HG02973 (cell line): ENCODE data around the gene TAF10.
A peak's percentile ranks its signal among the peaks of the same experiment; 100 is the strongest.

ENCODE experiments used
- ATAC-seq: cut with Tn5 transposase; IDR thresholded peaks from one replicate; pipeline ENCODE4 v1.9.1; 2021; ENCODE audit warnings: moderate library complexity; ENCODE audit not compliant: unreplicated experiment

Gene TAF10

DNA sequence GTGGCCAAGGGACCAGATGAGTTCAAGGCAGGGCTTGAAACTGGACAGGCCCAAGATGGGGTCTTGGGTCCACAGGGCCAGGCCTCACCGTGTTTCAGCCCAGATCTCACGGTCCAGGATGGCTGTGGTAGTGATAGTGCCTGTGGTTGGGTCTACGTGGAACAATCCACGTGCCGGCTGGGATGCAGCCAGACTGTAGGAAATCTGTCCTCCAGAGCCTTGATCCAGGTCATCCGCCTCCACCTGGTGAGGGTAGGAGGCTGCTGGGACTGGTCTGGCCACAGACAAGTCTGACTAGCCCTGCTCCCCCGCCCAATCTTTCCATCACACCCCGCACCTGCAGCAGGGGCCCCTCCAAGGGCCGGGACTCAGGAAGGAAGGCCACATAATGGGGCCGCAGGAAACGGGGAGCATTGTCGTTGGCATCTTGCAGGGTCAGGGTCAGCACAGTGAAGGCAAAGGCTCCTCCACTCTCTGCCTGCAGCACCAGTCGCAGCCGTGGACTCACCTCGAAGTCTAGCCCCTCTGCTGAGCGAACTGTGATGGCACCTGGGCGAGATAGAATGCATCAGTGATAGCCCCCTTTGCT lies 13.9 kb upstream of the TAF10 start:
- no peak for ATAC-seq

DNA sequence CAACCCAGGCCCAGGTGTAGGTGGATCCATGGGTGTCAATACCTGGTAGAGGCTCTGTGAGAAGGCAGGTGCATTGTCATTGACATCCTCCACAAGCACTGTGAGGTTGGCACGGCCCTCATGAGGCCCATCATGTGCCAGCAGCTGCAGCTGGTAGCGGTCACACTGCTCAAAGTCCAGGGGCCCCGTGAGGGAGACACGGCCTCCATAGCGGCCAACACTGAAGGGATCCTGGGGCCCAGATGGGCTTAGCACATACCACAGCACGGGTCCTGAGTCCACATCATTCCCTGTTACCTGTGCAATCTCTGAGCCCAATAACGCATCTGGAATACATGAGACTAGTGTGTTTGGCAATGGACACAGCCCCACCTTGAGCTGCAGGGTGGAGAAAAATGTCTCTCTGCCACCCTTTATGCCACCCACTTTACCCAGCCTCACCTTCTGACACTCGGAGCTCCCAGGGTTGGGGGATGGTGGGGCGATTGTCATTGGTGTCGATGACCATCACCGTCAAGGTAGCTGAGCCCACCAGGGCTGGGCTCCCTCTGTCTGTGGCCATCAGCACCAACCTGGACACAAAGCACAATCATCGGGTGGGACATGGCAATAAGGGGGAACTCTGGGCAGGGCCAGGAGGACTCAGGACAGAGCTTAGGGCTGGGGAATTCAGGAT lies 13.3 kb upstream of the TAF10 start:
- ATAC-seq = no peak

DNA sequence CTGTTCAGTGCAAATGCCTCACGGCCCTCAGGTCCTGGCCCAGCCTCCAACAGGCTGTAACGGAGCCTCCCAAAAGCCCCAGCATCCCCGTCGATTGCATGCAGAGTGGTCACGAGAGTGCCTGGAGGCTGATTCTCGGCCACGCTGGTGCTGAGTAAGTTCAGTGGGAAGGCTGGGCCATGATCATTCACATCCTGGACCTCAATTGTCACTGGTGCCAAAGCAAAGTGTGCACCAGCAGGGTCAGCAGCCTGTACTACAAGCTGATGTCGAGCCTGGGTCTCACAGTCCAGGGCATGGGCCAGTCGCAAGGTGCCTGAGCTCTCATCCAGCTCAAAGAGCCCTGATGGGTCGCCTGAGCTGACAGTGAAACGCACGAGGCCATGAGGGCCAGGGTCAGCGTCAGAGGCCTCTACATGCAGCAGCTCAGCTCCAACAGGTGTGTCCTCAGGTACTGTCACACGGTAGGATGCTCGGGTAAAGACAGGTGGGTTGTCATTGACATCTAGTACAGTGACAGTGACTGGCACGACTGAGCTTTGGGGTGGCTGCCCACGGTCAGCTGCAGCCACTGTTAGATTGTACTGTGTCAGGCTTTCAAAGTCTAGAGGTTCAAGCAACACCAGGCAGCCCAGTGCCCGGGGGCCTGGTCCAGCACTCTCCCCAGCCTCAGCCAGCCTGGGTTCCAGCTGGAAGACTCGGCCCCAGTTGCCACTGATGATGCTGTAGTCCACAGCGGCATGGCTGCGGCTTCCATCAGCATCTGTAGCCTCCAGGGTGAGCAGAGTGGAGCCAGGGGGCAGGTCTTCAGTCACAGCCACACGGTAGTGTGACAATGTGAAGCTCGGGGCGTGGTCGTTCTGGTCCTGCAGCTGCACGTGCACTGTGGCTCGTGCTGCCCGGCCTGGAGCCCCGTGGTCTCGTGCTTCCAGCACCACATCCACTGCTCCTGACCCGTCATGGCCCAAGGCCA lies 11.7 kb upstream of the TAF10 start:
- ATAC-seq = no peak

DNA sequence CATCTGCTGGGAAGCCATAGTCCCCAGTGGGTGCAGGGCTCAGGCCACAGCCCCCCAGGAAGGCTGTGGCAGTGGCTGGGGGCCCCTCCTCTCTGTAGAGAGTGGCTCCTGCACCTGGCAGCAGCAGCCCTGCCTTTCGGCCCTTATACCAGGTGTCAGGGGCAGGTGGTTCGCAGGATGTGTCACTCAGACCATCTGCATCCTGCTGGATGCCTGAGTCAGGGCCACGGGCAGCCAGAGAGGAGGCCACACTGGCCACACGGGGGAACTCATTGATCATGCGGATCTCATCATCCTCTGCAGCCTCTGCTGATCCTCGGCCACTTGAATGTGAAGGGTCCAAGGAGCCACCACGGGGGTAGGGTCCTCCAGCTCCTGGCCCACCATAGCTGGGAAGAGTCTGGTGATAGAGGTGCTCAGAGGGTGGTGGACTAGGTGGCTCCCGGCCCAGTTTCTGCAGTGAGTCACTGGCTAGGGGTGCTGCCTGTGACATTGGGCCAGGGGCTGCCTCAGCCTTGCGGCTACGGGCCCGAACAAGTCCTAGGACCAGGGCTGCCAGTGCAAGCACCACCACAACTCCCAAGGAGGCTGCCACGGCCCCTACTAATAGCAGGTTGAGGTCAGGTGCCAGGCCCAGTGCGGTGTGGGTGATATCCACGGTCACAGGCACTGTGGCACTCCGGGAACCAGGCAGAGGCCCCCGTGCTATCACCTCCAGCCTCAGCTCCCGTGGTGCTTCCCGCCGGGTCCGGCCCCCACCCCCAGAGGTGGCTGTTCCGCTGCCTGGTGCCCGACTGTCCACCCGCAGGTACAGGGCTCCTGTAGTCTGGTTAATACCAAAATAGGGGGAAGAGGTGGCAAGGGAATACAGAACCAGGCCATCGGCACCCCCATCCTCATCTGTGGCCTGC lies 10.5 kb upstream of the TAF10 start:
- ATAC-seq = no peak

DNA sequence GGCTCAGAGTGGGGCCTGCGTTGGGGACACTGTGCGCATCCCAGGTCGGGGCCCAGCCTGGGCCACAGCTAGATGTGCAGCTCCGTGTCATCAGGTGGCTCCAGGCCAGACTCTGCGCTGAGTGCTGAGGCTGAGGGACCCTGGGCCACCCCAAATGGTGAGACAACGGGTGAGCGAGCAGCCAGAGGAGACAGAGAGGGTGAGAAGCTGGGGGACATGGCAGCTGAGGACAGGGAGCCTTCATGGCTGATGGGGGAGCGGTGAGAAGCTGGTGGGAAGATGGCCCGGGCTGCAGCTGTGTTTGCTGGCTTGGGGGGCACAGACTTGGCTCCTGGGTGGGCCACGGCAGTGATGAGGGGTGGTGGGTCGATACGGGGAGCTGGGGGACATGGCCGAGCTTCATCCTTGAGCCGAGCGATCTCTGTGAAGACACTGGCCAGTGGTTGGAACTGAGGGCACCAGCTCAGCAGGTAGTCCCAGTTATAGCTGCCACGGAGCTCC lies 9.7 kb upstream of the TAF10 start:
- ATAC-seq = no peak

DNA sequence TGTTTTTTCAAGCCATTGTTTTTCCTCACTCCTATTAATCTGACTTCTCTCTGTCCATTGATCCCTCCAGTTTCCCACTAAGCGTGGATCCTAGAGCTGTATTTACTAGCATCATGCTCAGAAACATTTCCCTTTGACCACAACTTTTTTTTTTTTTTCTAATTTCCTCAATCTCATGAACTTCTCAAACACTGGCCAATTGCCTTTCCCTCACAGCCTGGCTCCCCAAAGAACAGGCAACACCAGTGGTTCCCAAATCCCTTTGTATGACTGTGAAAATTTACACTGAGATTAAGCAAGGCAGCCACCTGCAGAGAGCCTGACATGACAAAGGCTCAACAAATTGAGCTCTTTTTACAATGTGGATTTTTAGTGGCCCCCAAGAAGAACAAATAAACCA lies 8.6 kb upstream of the TAF10 start:
- no peak for ATAC-seq

DNA sequence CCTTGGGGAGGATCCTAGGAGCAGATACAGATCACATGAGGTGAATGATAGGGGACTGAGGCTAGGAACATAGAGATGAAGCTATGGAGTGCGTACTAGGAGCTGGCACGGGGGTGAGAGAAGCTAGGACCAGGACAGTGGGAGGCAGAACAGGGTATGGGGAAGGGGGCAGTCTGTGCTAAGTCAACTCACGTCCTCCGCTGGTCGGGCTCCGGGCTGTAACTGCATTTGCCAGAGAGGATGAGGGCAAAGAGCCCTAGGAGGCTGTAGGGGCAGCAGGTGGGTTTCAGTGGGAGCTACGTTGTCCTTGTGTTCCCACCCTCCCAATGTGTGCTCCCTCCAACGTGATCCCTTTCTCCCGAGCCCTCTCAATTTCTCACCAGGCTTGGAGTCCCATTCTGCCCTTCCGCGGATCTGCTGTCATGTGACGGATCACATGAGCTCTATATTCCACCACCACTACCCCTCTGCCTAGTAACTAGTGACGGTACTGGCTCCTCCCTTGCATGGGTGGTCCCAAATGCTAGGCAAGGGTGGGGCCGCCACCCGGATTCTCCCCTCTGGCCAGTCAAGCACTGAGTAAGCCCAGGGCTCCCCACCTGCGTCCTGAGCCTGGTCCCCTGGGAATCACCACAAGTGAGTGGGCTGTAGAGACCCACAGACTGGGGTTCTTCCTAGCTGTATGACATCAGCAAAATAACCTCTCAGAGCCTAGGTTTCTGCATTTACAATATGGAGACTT lies 7.2 kb upstream of the TAF10 start, which contains the start of gene TPP1:
Gene TPP1, minus strand, starts transcription at position 419 of the 742 bp plus-strand sequence. Its CDS starts 22 bp downstream, at position 397.
- ATAC-seq = peak; percentile 95

DNA sequence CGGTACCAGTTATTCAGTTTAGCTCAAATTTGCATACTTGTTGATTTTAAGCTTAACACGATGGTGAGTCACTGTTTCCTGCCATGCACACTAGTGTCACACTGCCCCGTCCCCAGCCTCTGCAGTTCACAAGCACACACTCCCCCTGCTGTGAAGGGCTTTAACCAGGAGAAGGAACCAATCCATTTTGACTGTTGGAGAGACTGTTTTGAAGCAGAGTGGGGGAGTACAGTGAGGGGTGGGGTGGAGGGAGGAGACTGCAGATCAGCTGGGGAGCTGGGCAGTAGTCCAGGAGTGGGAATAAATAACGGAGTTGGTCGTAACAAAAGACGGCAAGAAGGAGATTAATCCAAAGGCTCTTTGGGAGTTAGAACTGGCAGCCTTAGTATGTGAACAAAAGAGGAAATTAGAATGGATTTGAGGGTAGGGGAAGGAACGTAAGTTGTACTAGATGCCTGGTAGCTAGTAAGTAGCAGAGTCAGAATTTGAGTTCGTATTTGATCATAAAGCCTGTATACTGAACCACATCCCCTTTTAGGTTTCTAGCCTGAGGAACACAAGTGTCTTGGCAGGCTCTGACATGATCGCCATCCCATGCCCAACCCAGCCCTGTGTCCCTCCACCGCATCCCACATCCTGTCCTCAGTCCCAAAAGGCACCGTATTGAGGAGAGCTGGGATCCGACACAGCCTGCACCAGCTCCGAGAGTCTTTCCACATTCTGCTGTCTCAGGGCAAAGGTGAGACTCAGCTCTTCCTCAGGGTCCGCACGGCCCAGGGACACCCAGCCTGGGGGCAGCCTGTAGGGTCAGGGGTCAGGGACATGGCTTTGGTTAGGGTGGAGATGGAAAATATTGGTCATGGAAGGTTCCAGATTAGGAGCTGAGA lies 6.3 kb upstream of the TAF10 start:
- peak; percentile 22 for ATAC-seq

DNA sequence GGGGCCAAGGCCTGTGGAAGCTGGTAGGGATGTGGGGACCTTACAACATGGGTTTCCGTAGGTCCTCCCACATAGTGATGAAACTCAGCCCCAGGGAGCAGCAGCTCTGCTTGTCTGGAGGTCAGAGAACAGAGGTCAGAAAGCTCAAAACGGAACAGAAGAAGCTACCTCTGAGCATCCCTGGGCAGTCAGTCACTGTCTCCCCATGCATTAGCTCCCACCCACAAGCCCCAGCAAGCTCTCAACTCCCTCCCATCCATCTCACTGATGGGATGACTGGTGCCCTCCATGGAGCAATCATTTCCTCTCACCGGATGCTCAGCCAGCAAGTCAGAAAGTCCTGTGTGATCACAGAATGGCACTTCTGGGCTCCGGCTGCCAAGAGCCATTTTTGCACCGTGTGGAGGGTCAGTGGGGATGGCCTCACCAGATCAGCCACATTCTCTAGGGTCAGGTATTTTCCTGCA lies 5.3 kb upstream of the TAF10 start:
- ATAC-seq = no peak

DNA sequence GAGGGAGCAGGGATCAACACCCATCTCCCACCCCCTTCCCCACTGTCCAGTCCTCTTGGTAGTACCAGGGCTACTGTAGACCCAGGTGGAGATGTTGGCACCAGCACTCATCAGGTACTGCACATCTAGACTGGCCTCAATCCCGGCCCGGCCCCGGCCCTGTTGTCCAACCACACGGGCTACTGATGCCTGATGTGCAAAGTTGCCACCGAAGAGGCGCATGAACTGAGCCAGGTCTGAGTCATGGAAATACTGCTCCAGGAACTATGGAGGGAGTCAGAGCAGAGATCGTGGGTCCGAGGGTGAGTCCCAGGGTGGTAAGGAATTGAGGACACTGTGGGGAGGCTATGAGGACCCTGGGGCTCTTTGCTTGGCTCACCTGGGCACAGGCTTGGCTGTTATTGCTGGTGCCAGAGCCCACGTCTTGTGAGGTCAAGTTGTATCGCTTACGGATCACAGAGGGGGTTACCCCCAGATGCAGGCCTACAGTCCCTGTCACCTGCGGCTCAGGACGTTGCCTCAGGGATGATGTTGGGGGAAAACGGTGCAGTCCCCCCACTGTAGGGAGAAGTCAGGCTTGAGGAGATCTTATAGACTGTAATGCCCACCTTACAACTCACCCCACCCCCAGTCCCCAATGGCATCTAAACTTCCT lies 4.7 kb upstream of the TAF10 start:
- no peak for ATAC-seq

DNA sequence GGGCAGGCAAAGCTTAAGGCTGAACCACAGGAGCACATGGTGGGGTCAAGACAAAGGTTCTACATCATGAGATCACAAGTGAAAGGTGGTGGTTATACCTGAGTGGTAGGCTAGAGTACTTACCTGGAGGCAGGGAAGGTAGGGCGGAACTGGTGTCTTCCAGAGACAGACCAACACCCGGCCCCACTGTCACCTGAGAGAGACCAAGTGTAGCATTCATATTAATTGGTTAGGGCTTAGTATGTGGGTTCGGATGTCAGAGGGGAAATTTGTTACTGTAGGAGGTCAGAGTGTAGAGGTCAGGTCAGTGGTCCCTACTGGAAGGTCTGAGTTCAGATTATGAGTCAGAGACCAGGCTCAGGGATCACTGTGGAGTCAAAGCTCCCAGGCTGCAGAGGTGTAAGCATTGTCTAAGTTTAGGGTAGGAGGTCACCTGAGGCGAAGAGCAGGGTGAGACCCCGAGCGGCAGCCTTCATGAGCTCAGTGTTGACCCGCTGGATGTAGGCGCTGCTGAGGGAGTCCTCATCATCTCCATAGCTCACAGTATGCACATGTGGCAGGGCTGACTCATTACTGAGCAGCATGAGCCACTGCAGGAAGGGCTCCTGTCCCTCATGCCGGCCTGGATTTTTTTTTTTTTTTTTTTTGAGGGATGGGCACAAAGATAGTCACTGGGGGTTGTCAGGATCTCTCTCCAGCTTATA lies 4.0 kb upstream of the TAF10 start:
- ATAC-seq = no peak

DNA sequence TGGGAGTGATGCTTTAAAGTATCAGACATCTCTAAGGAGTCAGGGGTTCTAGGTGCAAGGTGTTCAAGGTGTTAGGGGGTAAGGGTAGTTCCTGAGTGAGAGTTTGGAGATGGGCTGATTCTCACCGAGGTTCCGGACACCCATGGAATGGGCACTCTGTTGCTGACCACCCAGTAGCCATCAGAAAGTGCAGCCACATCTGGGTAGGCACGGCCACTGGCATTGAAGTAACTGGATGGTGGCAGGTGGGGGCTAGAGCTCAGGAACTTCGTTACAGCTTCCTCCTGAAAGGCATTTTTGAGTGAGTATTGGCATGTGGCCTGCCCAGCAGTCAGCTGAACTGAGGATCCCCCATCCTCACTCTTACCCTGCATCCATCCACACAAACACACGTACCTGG lies 3.0 kb upstream of the TAF10 start:
- ATAC-seq = no peak

DNA sequence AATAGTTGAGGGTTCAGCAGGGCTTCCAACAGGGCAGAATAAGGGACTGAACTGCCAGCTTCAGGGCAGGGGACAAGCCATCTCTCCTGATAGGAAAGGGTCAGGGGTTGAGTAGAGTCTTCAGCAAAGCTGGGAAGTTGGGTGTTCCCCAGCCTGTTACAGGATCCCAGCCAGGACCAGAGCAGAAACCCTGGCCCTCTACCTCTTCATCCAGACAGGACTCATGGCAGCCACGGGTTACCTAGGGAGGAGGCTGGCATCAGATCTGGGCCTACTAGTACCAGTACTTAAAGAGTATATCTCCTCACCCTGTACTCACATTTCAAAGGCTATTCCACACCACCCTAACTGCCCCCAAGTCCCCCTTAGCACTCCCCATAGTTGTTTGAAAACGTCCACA lies 2.4 kb upstream of the TAF10 start:
- no peak for ATAC-seq

DNA sequence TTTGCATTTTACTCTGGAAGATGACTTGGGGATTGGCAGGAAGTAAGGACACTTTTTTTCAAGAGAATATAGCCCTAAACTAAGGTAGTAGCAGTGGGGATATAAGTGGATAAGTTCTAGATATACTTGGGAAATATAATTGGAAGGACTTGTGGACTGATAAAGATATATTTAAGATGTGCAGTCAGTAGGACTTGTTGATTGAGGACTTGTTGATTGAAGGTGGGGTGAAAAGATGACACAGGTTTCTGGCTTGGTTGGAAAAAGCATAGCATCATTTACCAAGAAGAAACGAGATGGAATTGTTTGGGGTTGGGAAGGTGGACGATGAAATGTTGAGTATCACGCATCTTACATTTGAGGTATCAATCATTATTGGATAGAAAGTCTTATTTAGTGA lies 1.5 kb upstream of the TAF10 start:
- no peak for ATAC-seq

DNA sequence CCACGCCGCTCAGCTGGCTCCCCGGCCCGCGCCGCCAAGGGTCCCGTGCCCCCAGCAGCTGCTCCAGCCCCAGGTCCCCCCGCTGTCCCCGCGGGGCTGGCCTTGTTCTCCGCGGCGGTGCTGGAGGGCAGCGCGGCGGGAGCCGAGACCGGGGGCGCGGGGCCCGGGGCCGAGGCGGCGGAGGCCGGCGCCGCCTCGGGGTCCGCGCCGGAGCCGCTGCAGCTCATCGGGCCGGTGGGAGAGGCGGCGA lies 128 bp downstream of the TAF10 start:
- ATAC-seq = no peak

DNA sequence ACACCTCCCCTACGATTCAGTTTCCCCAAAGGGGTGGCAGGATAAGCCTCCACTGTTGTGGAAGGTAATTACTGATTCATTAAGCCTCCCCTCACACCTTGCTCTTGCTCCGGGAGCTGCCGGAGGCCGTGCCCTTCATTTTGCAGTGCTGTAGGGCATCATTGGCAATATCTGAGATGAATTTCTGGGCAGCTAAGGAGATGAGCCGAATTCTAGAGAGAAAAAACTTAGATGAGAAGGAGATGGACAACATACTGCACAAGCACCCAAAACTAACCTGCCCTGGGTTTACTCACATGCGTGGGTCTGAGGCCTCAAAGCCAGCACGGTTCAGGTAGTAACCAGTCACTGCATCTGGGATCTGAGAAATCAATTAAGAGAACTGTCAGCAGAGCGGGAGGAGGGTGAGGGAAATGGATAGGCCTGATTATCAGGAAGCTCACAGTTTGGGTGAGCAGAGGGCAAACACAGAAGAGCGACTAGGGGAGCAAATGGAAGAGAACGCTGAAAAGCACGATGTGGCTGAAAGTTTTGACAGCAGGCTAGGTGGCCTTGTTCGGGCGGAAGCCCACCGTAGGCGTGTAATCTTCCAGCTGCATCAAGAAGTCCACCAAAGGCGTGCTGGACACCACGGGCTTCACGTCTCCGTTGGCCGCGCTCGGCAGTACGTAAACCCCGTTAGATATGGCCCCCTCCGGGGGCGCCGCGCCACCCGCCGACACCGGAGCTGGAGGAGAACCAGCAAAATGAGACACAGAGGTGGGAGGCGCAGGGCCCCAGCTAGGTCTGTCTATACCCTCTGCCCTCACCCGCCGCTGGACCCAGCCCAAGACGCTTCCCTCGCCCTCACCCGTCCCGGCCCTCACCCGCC lies 689 bp downstream of the TAF10 start:
- peak; percentile 0 for ATAC-seq

DNA sequence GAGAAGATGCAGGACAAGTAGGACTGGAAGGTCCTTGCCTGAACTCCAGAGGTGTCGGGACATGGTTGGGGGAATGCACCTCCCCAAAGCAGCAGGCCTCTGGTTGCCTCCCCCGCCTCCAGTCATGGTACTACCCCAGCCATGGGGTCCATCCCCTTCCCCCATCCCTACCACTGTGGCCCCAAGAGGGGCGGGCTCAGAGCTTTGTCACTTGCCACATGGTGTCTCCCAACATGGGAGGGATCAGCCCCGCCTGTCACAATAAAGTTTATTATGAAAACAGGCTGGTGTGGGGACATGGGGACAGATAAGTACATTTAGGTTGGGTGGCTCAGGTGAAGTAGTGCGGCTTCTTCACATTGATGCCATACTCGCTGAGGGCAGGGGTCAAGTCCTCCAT lies 1.4 kb downstream of the TAF10 start:
- no peak for ATAC-seq
